Activated CD4-positive, alpha-beta T cell treated with anti-CD3 and anti-CD28 coated beads, Interleukin-2, amount 50 U/mL, for 48 hours (primary cell): ENCODE data around the gene RERE.

Experiments used
- DNase-seq, 2 experiments: peaks; one replicate each; pipeline ENCODE4 v3.0.0-alpha.2; 2020

RERE gene

GRCh38 chr1:8312235-8313218 is 504.9 kb downstream of the RERE start:
- DNase-seq, result no peak

GRCh38 chr1:8311068-8311718 is 506.2 kb downstream of the RERE start:
- DNase-seq, result no peak

- DNase-seq, result no peak
Measured at GRCh38 chr1:8307628-8308027, 509.8 kb downstream of the RERE start.

GRCh38 chr1:8303876-8304275 is 513.6 kb downstream of the RERE start:
- no peak for DNase-seq

GRCh38 chr1:8303141-8303540 is 514.3 kb downstream of the RERE start:
- no peak for DNase-seq
